CD4-positive, alpha-beta T cell (primary cell): Measurements from ENCODE around the gene URB2. TPM values are rescaled to one million over a fixed set of nuclear protein-coding genes. Genes with fewer than 3 reads are reported as not detected.

Experiments used
- ATAC-seq: fragments of 200-7000 bp; cut with Tn5 transposase; one replicate; pipeline ENCODE4 v1.10.0; 2022; ENCODE audit warnings: mild to moderate bottlenecking; ENCODE audit not compliant: poor library complexity
- CTCF ChIA-PET: fragments of 350-600 bp; sonication (Branson Sonifier 250); formaldehyde crosslinking; loops from one replicate; lab custom pipeline; 2021; ENCODE audit warnings: antibody characterized with exemption, inconsistent platforms; lab: Charles Lee
- POLR2A ChIA-PET: fragments of 350-600 bp; sonication (Branson Sonifier 250); formaldehyde crosslinking; loops from one replicate; lab custom pipeline; 2021; ENCODE audit warnings: antibody characterized with exemption, inconsistent platforms; lab: Charles Lee
- DNase-seq, 14 experiments: peaks; one replicate each; pipeline ENCODE4 v3.0.0-alpha.2; 2013 to 2020; ENCODE audit warnings: mixed read lengths in 2 of 14
- H3K27ac ChIP-seq, 2 donors: one replicate each; pipeline versions ENCODE4 v1.5.1 to v1.7.0; 2013; ENCODE audit warnings: low read length in 2 of 2, low read depth in 1 of 2, mild to moderate bottlenecking in 1 of 2
- H3K27me3 ChIP-seq, 2 experiments: 1 replicate in 1 of 2; 2 replicates in 1 of 2; pipeline versions ENCODE4 v1.6.1 to v1.7.0; 2013; ENCODE audit warnings: low read length in 2 of 2, control low read depth in 1 of 2, mild to moderate bottlenecking in 1 of 2, moderate library complexity in 1 of 2; ENCODE audit not compliant: insufficient read depth in 2 of 2, control insufficient read depth in 1 of 2
- H3K36me3 ChIP-seq: one replicate; pipeline ENCODE4 v1.6.1; 2013; ENCODE audit warnings: low read length, control low read depth; ENCODE audit not compliant: insufficient read depth
- H3K4me1 ChIP-seq: one replicate; pipeline ENCODE4 v1.6.1; 2013; ENCODE audit warnings: low read length, control low read depth; ENCODE audit not compliant: insufficient read depth
- H3K4me3 ChIP-seq: one replicate; pipeline ENCODE4 v1.5.1; 2013; ENCODE audit warnings: mild to moderate bottlenecking, low read length, moderate library complexity
- H3K9me3 ChIP-seq, 2 experiments: 1 replicate in 1 of 2; 2 replicates in 1 of 2; pipeline versions ENCODE4 v1.6.1 to v1.7.0; 2013; ENCODE audit warnings: low read length in 2 of 2, mild to moderate bottlenecking in 2 of 2, control low read depth in 1 of 2, moderate library complexity in 1 of 2; ENCODE audit not compliant: control insufficient read depth in 1 of 2, insufficient read depth in 1 of 2
- H3K27ac Mint-ChIP-seq: one replicate; pipeline ENCODE4 v1.8.0; 2020; ENCODE audit warnings: mixed read lengths
- H3K27me3 Mint-ChIP-seq: one replicate; pipeline ENCODE4 v1.8.0; 2021; ENCODE audit warnings: mixed read lengths
- H3K36me3 Mint-ChIP-seq: one replicate; pipeline ENCODE4 v1.8.0; 2021; ENCODE audit warnings: low read depth, mixed read lengths
- H3K4me1 Mint-ChIP-seq: one replicate; pipeline ENCODE4 v1.8.0; 2021; ENCODE audit warnings: low read depth, mixed read lengths
- H3K4me3 Mint-ChIP-seq: one replicate; pipeline ENCODE4 v1.8.0; 2020; ENCODE audit warnings: mild to moderate bottlenecking, mixed read lengths
- H3K9me3 Mint-ChIP-seq: one replicate; pipeline ENCODE4 v1.8.0; 2020; ENCODE audit warnings: mixed read lengths
- intact Hi-C, 2 experiments: fragments of 100-400 bp; cut with DNase I in 1 of 2; cut with micrococcal nuclease in 1 of 2; formaldehyde crosslinking; loops; one replicate each; pipeline versions ENCODE4 v1.15.1 to v1.9.0; 2023 to 2025; cut with DNase I, micrococcal nuclease
- total RNA-seq, 174 experiments: library from RNA in 2 of 174; stranded (reverse) in 2 of 174; gene quantifications; one replicate each; pipeline ENCODE4 v1.2.3 and lab custom pipeline; 2021 to 2026
- TF ChIP-seq, protein P1 (sequence below): fragments of 200-600 bp; IDR thresholded peaks from one replicate; pipeline ENCODE4 v1.8.0; 2022; ENCODE audit warnings: antibody characterized with exemption, mild to moderate bottlenecking

The URB2 gene
- total RNA-seq, 2 experiments from 2014 or later: 4.1 to 4.2 TPM

DNA sequence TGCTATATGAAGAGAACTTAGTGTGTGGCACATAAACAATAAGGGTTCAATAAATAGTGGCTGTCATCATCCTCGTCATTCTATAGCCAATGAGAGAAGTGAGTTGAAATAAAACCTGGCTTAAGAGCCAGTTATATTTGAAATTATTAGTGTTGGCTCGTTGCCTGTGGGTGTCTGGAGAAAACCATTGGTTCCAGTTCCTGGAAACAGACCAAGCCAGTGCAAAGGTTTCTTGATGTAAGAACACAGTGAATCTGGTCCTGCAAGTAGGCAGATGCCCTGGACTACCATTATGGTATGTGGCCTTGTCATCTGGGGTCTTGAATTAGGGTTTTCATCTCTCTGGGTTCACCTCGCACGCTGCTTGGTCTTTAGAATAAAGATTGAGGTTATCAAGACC, 43.3 kb downstream of the URB2 start:
- Mint-ChIP-seq H3K4me3 (no peak overlapping the region), H3K27ac (no peak overlapping the region), H3K9me3 (no peaks in the 10 kb centered on the region), H3K27me3 (no peaks in the 10 kb centered on the region), H3K4me1 (peaks cover 20% of the 10 kb centered on the region), H3K36me3 (no peaks in the 10 kb centered on the region)
- no peaks in the 10 kb centered on the region for H3K27me3 ChIP-seq
- intact Hi-C loops: no loop called here
- H3K27ac ChIP-seq: no peak overlapping the region
- no peaks in the 10 kb centered on the region for H3K36me3 ChIP-seq
- CTCF ChIA-PET: no interaction called here
- H3K4me3 ChIP-seq: no peak overlapping the region
- peaks cover 10% of the 10 kb centered on the region for H3K4me1 ChIP-seq
- DNase-seq: peak in 1 of 14 experiments; percentile 0
- no peaks in the 10 kb centered on the region for H3K9me3 ChIP-seq
- TF ChIP-seq, protein P1, sequence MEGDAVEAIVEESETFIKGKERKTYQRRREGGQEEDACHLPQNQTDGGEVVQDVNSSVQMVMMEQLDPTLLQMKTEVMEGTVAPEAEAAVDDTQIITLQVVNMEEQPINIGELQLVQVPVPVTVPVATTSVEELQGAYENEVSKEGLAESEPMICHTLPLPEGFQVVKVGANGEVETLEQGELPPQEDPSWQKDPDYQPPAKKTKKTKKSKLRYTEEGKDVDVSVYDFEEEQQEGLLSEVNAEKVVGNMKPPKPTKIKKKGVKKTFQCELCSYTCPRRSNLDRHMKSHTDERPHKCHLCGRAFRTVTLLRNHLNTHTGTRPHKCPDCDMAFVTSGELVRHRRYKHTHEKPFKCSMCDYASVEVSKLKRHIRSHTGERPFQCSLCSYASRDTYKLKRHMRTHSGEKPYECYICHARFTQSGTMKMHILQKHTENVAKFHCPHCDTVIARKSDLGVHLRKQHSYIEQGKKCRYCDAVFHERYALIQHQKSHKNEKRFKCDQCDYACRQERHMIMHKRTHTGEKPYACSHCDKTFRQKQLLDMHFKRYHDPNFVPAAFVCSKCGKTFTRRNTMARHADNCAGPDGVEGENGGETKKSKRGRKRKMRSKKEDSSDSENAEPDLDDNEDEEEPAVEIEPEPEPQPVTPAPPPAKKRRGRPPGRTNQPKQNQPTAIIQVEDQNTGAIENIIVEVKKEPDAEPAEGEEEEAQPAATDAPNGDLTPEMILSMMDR: no peak
- no peak for ATAC-seq
- POLR2A ChIA-PET: no interaction called here

DNA sequence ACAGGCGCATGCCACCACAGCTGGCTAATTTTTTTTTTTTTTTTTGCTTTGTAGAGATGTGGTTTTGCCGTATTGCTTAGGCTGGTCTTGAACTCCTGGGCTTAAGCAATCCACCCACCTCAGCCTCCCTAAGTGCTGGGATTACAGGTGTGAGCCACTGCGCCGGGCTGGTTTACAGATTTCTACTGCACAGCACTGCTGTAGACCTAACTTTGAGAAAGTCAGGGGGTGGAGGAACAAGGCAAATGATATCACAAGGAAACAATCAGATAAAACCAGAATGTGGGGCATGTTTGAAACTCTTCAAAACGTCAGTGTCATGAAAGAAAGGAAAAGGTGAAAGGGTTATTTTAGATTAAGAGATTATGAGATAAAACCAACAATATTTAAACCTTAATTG, 45.3 kb downstream of the URB2 start:
- no peaks in the 10 kb centered on the region for H3K9me3 Mint-ChIP-seq
- H3K27ac Mint-ChIP-seq: no peak overlapping the region

DNA sequence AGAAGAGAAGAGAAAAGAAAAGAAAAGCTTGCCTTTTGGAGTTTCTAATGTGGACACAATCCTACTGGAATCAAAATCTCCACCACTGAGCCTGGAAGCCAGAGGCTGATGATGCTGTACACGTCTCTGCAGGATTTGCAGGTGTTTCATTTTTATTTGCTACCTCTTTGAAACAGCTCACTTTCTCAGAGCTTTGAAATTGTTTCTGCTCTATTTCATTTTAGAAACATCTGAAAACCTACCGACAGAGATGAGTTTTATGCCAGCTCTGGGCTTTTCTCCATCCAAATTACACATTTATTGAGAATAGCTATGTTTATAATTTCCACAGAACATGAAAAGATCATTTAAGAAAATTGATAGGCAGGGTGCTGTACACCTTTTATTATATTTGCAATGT, 46.2 kb downstream of the URB2 start:
- POLR2A ChIA-PET: no interaction called here
- Histone ChIP-seq H3K36me3 (no peaks in the 10 kb centered on the region), H3K27ac (no peak overlapping the region), H3K4me3 (no peak overlapping the region), H3K4me1 (peaks cover 5% of the 10 kb centered on the region), H3K9me3 (no peaks in the 10 kb centered on the region), H3K27me3 (no peaks in the 10 kb centered on the region)
- H3K27ac Mint-ChIP-seq: no peak overlapping the region
- no peaks in the 10 kb centered on the region for H3K27me3 Mint-ChIP-seq
- no peaks in the 10 kb centered on the region for H3K36me3 Mint-ChIP-seq
- peaks cover 21% of the 10 kb centered on the region for H3K4me1 Mint-ChIP-seq
- CTCF ChIA-PET: interaction anchor here (1.9 kb wide), 1 partner anchor 11 kb away, joined by 6 read pairs; no protein-coding TSS in a partner anchor
- DNase-seq (no peak), ATAC-seq (no peak)
- no peaks in the 10 kb centered on the region for H3K9me3 Mint-ChIP-seq
- intact Hi-C loops: no loop called here
- no peak overlapping the region for H3K4me3 Mint-ChIP-seq
- TF ChIP-seq, protein P1: no peak

More for the DNA sequence above, 45.3 kb downstream of the URB2 start:
- ATAC-seq (no peak), DNase-seq (no peak)
- H3K36me3 Mint-ChIP-seq: no peaks in the 10 kb centered on the region
- POLR2A ChIA-PET: no interaction called here
- H3K4me3 Mint-ChIP-seq: no peak overlapping the region
- TF ChIP-seq, protein P1: no peak
- Histone ChIP-seq H3K36me3 (no peaks in the 10 kb centered on the region), H3K27ac (no peak overlapping the region), H3K4me3 (no peak overlapping the region), H3K27me3 (no peaks in the 10 kb centered on the region), H3K9me3 (no peaks in the 10 kb centered on the region), H3K4me1 (peaks cover 5% of the 10 kb centered on the region)
- CTCF ChIA-PET: interaction anchor here (1.9 kb wide), 1 partner anchor 10 kb away, joined by 6 read pairs; no protein-coding TSS in a partner anchor
- H3K4me1 Mint-ChIP-seq: peaks cover 21% of the 10 kb centered on the region
- no peaks in the 10 kb centered on the region for H3K27me3 Mint-ChIP-seq
- intact Hi-C loops: no loop called here
